HG03460 (cell line): ENCODE measurements around the gene PEAR1.

Source experiments
- ATAC-seq: cut with Tn5 transposase; IDR thresholded peaks from one replicate; pipeline ENCODE4 v1.9.1; 2021; ENCODE audit not compliant: unreplicated experiment

PEAR1 gene

DNA sequence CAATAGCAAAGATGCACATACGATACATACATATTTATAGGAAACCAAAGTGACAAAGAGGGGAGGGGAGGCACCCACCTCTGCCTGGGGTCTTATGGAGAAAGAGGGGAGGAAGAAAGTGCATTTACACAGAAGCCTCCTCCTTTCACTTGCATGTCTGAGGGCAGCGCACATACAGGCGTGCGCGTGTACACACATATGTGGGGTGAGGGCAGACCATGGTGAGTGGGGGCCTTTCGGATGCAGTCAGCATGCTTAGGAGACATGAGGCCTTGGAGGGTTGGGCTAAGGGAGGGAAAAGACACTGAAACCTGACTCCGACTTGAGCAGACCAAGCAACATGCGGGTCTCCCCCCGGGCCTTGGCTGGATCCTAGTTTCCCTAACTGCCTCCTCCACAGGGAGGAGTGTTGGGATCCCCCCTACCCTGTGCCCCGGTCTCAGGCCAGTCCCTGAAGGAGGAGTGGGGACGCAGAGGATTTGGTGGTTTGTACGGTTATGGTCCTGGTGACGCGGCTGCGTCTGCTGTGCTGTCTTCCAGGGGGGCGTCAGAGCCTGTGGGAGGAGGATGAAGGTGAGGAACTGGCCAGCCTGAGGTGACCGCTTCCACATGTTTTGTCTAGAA lies 42.1 kb downstream of the PEAR1 start:
- ATAC-seq, result no peak

DNA sequence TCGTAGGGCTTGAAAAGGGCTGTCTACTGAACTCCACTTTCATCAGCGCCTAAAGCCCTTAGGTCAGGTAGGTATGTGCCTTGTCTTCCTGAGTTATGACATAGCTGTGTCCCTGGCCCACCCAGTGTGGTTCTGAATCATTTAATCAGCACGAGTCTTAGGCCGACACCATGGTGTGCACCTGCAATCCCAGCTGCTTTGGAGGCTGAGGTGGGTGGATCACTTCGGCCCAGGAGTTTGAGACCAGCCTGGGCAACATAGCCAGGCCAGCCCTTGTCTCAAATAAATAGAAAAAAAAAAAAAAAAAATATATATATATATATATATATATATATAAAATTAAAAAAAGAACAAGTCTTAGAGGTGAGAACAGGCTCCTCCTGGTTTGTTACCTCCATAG lies 42.7 kb downstream of the PEAR1 start:
- no peak for ATAC-seq

DNA sequence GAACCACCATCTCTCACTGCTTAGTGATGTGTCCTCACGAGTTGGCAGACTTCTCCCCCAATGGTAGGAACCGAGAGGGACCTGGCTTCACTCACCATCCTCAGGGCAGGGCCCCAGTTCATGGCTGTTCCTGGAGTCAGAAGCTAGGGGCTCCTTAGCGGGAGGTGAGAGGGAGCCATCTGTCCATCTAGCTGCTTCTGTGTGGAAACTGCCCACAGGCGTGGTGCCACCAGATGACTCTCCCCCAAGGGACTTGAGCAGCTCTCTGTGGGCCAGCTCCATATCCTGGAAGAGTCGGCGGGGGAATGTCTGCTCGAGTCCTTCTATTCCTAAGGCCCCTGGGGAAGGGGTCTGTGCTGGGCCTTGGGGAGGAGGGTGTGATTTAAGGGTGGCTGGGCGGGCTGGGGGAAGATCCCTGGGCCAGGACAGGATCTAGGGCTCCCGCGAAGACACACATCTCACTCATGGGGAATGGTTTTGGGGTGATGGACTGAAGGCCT lies 43.3 kb downstream of the PEAR1 start:
- ATAC-seq, result no peak

DNA sequence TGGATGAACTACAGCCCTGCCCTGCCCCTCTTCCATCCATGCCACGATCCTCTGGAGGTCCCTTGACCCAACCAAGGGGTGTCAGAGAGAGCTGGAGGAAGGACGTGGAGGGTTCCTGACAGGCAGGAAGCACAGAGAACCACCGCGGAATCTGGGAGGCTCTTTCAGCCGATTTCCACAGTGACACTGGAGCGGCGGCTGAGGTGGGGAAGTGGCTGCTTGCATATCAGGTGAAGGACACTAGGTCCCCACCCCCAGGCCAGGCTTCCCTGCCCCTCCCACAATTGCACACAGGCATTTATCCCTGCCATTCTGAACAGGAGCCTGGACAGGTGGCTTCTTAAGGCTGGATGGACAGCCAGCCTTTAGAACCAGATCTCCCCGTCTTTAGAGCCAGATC lies 44.4 kb downstream of the PEAR1 start:
- ATAC-seq, result no peak

DNA sequence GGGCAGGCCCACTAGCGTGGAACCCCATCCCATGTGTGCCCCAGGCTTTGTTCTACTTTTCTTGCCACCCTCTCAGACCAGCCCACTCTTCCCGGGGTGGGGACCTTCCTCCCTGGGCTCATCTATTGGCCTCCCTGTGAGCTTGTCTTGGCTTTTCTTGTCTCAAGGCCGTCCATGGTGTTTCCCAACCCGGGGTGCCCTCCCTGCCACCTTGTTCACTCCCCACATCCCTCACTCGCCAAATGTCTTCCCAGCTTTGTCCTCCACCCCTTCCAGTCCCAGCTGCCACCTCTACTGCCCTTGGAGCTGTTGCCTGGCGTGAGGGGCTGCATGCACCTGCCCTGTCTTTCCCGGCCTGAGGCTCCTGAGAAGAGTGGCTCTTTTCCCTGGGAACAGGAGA lies 45.3 kb downstream of the PEAR1 start:
- ATAC-seq, result no peak

DNA sequence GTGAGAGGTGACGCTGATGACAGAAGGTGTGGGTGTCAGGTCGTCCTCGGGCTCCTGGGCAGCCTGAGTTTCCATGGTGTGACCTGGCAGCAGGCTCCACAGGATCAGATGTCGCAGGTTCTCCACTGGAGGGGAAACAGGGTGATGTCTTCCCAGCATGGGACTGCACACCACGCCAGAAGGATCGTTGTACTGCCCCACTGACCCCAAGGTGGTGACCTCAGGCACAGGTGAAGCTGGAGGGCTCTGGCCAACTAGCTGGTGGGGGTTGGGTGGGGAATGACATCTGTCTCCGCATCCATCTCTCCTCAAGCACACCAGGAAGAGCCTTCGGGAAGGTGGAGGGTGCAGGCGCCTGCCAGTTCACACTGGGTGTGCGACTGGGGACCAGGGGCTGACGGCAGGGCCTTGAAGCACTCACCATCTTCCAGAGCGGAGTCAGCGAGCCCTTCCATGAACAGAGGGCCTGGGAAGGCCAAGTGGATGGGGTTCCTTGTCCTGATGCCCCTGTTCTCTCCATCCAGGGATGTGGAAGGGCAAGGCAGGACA lies 46.3 kb downstream of the PEAR1 start:
- ATAC-seq, result no peak

DNA sequence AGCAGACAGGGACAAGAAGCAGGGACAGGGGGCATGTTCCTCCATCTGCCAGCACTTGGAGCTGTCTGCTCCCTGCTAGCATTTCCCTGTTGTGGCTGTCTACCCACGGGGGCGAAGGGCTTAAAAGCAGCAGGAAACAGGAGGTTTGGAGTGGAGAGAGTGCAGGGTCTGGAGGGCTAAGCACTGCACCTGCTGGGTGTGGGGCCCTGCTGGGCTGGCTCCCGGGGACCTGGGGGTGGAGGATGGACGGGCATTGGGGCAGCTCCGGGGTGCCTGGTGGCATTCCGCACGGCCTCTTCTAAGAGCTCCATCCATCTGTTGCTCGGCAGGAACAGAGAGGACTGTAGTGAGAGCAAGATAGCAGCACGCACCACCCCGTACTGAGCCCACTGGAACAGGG lies 48.2 kb downstream of the PEAR1 start:
- ATAC-seq, result no peak

DNA sequence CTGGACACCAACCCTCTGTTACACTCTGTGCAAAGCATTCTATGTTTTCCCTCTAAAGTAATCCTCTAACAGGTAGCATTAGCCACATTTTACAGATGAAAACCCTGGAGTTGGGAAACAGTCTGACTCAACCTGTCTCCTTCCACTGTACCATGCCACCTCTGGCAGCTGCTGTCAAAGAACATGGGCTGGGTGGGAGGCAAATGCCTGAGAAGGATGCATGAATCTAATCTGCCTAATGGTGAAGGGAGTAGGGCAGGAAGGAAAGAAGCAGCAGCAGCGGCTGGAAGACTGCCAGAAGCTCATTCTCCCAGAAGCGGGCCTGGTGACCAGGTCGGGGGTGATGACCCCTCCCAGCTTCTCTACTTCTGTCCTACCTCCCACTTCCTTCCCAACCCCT lies 48.7 kb downstream of the PEAR1 start:
- no peak for ATAC-seq

DNA sequence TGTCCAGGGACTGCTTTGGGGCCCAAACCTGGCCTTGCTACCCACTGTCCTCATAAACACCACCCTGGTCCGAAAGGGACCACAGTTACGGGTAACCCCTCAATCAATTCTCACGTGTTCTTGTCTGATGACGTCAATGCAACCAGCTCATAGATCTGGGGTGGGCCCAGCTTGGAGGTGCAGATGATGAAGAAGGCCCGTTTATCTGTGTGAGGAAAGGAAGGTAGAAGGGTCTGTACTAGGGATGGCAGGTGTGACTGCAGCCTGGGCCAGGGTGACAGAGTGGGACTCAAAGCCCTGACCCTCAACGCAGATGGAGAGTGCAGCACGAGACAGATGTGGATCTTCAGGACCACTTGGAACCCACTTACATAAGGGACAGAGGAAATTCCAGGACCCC lies 49.1 kb downstream of the PEAR1 start:
- ATAC-seq, result no peak

DNA sequence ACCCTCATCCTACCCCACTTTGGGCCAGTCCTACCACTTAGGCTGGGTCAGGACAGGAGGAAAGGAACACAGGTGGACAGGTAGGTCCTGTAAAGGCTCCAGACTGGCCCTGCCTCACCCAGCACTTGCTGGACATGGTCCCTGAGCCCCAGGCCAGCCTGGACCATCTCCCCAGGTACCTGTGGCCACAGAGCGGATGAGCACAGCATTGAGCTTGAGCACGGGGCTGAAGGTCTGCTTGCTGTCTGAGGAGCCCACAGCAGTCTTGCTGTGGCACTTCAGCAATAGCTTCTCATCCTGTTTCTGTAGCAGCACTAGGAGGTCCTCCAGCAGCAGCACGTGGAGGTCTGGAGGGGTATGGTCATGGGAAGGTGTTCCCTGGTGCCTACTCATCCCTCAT lies 50.2 kb downstream of the PEAR1 start:
- ATAC-seq, result no peak

DNA sequence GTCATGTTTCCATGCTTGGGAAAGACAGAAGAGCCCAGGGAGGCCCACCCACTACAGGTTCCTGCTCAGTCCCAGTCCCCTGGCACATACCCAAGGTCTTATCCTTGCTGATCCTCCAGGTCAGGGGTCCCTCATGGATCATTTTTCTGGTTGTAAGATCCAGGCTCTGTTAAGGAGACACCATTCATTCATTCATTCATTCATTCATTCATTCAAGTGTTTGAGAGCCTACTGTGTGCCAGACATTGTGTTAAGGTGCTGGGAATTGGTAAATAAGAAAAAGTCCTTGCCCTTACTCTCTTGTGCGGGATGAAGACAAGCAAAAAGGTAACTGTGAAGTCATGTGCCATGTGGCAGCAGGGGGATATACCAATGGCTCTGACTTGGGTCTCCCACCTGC lies 50.8 kb downstream of the PEAR1 start:
- ATAC-seq, result no peak

DNA sequence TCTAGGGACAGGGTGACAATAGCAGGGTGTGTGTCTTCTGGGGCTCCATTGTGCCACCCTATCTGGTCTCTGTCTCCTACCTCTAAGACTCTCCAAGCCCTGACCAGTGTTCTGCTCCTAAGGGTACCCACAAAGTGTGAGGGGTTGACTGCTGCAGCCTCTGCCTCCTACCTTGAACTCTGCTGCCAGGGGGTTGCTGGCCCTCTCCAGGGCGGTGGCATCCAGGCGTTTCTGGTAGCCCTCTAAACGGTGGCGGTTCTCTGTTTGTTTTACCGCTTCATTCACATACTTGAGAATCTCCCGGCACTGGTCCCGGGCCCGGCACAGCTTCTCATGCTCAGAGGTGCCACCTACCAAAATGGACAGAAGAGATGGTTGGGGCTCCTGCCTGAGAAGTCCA lies 51.3 kb downstream of the PEAR1 start:
- no peak for ATAC-seq

DNA sequence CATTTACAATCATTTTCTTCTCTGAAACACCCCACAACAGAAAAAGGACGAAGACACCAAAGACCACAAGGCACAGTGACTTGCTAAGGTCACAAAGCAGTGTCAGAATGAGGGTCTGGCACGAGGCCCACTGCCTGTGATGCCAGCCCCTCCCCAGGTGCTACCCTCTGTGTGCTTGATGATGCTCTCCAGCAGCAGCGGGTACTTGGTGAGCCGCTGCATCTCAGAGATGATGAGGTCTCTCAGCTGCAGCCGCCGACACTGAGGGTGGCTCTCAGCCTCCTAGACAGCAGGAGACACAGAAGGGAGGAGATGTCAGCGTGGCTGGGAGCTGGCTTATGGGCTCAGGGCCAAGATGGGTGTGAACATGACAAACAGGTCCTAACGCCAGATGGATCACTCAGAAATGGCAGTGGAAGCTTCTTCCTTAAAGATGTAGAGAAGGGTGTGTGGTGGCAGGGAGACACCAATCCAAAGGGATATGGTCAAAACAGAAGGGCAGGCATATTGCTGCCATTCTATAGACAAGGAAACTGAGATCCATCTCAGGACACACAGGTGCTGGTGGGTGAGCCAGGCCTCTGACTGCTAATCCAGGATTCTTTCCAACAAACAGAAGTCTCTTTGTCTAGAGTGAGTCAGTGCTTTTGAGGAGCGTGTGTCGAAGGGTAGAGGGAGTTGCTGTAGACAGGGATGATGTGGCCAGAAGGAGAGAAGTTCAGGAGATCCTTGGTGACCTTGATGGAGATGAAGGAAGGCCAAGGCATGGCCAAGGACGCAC lies 52.6 kb downstream of the PEAR1 start:
- no peak for ATAC-seq

DNA sequence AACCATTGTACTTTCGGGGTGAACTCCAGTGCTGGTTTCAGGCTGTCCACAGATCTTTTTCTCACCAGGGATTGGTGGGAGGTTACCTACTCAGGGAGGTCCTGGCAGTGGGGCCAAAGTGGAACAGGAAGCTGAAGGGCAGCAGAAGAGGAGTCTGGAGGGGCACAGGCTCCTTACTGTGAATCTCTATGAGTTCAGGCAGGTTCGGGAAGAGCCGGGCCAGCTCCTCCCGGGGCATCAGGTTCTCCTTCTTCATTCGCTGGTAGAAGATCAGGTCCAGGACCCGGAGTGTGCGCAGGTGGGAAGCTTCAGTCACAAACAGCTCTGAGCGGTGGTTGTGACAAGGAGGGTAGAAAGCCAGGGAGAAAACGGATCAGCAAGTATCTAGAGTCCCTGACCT lies 53.6 kb downstream of the PEAR1 start:
- ATAC-seq, result no peak

DNA sequence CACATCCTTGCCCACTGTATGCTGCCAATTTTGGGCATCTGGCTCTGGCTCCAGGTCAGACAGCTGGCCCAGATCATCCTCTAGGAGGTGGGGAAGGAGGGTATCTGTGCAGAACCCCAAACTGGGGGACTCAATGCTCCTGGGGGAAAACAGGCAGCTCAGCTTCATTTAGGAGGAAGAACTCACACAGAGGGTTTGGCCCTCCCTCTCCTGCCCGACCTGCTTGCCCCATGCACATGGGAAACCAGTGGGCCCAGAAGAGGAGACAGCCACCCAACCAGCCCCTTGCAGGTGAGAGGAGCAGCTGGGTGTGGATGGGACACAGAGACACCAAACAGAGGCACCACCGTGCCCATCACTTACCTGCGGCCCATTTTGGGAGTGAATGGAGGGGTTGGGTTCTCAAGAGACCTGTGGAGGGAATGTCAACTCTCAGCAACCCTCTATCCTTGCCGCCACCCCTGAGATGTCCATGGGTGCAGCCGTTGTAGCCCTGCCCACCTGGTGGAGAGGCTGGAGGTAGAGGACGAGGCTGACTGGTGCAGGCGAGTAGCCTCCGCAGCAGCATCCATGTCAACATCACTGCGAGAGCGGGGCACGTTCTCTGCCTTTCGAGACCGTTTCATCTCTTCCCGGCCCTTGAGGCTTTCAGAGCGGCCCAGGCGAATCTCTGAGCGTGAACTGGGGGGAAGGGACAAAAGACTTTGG lies 54.5 kb downstream of the PEAR1 start:
- ATAC-seq, result no peak

DNA sequence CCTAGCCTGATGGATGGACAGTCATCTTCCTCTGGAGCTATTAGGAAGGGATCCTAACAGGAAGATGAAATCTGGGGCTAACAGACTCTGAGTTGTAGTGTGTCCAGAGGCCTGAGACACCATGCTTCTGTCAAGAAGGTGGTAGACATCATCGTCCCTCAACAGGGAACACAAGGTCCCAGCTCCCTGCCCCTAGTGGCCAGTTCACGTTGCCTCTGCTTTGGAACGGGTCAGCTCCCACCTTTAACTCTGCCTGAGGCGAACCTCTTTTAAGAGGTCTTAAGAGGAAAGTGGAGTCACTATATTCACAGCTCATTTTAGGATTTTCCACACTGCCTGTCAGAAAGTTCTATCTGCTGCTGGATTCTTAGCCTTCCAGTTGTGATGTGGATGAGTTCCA lies 55.2 kb downstream of the PEAR1 start:
- ATAC-seq, result no peak

DNA sequence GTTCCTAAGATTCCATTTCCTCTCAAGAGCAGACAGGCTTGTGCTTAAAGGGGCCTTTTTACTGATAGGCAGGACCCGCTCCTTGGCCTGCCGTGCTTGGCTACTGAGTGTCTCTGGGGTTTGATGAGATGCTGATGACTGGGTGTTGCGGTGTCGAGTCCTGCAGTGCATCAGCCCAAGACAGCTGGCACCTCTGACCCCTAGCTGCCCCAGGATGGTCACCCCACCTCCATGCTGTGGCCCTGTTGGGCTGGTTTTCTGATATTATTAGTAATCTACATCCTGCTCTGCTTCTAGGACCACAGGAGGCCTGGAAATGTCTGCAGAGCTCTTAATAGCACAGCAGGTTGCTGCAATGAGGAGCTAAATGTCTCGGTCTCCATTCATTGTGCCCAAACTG lies 55.6 kb downstream of the PEAR1 start:
- no peak for ATAC-seq

DNA sequence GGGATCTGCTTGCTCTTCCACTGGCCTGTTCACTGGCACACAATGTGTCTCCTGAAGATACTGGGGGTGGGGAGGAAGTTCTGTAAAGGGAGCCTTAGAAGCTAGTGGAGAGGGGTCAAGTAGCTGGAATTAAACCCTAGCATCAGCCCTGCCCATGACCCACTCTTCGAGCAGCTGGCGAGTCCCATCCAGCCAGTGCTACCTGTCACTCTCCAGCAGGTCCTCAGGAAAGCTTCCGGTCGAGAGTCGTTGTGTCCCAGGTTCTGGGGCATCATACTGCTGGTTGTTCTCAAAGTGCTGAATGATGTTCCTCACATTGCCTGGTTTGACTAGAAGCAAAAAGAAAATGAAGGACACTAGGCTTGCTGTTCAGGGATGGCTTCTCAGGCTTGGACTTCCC lies 57.9 kb downstream of the PEAR1 start:
- ATAC-seq, result no peak

DNA sequence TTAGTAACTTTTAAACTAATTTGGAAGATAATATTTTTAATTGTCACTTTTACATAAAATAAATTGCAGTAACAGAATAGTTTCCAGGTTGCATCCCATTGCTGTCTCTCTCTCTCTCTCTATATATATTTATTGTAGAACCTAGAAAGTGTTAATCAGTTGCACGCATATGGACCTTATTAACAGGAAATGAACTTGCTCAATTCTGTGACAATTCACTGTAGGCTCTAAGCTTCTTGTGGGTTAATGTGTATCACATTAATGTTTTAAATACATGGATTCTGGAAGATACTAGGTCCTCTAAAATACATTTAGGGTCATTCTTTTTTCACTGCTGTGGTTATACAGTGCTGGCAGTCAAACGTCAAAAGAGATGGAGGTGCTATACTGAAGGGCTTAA lies 60.1 kb downstream of the PEAR1 start:
- no peak for ATAC-seq

DNA sequence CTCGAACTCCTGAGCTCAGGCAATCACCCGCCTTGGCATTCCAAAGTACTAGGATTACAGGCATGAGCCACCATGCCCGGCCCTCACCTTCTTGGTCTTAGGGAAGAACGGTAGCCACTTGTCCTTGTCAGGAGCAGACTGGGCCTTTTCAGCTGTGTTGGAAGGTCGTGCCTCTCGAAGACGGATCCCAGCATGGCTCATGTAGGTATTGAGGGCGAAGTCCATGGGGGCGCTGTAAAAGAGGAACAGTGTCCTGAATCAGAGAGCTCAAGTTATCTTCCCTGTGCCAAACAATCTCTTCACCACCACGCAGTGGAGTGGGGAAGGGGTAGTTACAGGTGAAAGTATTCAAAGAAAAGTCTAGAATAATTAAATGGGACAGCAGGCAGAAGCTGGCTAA lies 62.8 kb downstream of the PEAR1 start:
- ATAC-seq, result no peak

DNA sequence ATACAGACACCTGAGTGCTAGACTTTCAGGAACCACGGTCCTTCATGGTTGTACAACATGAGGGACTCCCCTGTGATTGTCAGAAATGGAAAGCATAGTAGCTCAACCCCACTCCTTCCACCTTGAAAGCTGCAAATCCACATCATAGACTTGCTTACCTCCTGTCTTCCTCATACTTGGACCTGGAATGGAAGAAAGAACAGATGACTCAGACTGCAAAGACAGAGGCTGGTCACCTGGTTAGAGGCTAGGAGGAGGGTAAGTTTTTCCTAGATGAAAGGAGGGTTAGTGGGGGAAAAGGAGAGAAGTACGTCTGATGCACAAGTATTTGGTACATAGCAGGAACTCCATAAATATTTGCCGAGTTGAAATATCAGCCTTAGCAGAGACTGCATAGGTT lies 64.1 kb downstream of the PEAR1 start:
- no peak for ATAC-seq

DNA sequence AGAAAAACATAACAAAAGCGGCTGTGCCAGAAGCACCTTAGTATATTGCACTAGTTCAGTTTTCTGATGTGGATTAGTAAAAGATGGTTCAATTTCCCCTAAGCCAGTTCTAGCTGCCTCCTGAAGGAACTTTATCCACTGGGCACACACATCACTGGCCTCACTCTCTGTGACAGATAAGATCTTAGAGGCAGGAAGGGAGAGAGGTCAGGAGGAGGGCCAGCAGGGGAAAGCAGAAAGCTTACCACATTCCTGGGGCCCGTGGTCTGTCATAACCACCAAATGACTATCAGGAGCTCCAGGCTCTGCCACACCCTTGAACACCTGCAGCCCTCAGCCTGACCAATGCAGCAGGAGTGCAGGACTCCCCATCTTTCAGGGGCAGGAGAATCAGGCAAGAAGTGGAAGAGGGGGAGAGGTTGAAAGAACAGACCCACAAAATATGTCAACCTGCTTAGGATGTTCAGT lies 64.8 kb downstream of the PEAR1 start:
- no peak for ATAC-seq
